Measurements from ENCODE around the gene RGS19.

Gene RGS19

DNA sequence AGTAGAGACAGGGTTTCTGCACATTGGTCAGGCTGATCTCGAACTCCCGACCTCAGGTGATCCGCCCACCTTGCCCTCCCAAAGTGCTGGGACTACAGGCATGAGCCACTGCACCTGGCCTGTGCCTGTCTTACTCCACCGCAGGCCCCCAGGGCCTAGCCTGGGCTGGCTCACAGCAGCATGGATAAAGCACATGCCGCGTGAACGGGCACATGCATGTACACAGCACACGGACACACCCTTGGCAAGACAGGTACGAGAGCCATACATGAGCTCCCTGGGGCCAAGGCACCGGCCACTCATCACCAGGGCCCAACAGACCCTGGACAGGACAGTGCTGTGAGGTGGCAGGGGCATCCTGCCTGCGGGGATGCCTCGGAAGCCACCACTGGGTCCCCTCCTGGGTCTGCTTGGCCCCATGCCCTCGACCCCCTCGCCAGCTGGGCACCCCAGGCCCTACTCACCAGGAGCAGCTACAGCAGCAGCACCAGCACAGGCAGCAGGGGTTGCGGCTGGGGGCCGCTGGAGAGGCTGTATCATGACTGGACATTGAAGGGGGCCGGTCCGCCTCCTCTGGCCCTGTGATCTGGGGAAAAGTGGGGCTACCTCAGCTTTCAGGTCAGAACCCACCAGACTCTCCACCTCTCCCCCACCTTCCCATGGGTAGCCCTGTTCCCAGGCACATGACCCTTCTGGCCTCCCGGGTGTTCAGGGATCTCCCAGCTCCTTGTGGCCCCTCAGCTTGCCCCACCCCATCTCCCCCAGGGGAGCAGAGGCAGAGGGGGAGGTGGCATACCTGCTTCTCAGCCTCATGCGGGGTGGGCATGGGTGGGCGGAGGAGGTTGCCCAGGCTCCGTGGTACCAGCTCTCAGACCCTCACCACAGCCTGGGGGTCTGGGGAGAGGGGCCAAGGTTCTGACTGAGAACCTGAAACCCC, 3.0 kb downstream of the RGS19 start:
- no peak for DNase-seq

DNA sequence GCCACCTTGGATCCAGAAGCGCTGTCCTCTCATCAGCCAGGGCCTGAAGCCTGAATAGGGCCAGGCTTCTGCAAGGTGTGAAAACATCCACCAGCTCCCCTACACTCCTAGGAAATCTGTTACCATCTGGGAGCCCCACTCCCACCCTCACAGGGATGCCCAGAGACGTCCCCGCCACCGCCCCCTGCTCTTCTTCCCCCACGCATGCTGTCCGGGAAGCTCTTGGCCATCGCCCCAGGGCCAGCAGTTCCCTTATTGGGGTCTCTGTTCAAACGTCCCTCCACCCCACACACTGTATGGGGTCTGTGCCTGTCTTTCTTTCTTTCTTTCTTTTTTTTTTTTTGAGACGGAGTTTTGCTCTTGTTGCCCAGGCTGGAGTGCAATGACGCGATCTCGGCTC, 3.8 kb downstream of the RGS19 start:
- no peak for DNase-seq

DNA sequence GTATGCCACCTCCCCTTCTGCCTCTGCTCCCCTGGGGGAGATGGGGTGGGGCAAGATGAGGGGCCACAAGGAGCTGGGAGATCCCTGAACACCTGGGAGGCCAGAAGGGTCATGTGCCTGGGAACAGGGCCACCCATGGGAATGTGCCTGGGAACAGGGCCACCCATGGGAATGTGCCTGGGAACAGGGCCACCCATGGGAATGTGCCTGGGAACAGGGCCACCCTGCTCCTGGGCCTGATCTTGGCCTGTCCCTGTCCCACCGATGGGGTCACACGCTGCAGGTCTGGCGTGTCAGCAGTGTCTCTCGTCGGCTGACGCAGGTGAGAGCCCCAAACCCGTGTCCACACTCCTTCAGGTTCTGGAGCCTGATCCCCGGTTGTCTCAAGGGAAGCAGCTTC, 4.4 kb downstream of the RGS19 start:
- no peak for DNase-seq

DNA sequence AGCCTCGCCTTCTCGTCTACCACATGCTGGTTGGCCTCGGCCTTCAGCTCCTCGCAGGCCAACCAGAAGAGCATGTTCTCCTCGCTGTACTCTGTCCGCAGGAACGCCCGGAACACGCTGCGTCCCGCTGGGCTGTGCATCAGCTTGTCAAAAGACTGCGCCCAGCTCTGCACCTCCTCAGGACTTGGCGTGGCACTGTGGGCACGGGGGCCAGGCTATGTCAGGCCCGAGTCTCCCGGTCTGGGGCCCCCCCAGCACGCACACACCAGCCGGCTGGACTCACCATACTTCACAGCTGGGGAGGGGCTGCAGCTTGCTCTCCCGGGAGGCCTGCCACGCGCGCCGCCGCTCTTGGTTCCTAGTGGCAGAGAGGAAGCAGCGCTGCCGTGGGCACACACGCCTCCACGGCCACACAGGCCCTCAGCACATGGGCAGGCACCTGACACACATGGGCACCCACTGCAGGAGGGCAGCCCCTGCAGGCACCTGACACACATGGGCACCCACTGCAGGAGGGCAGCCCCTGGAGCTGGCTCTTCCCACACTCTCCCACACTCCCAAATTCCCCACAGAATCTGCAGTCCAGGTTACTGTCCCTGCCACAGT, 5.0 kb downstream of the RGS19 start:
- no peak for DNase-seq

DNA sequence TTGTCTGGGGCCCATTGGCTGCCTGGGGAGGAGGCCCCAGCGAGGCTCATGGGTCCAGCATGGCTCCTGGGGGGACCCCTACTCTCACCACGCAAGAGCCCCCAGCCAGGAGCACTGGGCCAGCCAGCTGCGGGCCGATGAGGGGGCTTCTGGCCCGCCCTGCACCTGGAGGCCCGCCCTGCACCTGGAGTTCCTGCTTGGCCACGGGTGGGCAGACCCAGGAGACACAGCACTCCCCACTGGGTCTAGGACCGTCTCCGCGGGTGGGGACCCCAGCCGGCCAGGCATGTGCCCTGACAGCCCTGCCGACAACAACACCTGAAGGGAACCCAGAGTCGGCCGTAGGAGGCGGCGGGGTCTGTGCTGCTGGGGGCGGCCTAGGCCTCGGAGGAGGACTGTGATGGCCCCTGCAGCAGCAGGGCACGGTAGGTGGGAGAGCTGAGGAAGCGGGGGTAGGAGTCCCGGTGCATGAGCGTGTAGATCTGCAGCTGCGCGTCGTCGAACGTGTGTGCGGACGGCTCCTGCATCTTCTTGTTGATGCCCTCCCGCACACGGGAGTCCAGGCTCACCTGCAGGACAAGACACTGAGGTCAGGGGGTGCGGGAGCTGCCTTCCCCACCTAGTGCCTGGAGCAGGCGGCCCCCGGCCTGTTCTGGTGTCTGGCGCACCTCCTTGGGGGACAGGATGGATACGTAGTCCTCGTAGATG, 5.7 kb downstream of the RGS19 start:
- DNase-seq, result no peak

DNA sequence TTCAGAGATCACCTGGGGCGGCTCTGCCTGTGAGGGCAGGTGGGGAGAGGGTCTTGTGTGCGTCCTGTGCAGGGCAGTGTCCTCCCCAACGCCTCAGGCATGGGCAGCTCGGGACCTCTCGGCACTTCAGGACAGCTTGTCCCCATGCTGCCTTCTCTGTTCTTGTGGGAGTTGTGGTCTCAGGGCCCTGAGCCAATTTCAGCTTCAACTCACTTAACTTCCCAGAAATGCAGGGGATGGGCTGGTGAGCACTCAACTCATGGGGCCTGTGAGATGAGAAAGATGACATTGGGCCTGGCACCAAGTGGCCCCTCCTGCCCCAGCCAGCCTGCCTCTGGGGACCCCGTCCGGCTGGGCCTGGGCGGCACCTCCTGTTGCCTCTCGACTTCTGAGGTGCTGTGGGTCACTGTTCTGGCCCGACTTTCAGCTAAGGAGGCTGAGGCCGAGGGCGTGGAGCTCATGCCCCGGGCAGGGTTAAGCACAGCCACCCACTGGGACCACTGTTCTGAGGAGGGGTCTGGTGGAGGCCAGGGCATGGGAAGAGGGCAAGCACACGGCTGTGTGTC, 6.7 kb downstream of the RGS19 start:
- no peak for DNase-seq

DNA sequence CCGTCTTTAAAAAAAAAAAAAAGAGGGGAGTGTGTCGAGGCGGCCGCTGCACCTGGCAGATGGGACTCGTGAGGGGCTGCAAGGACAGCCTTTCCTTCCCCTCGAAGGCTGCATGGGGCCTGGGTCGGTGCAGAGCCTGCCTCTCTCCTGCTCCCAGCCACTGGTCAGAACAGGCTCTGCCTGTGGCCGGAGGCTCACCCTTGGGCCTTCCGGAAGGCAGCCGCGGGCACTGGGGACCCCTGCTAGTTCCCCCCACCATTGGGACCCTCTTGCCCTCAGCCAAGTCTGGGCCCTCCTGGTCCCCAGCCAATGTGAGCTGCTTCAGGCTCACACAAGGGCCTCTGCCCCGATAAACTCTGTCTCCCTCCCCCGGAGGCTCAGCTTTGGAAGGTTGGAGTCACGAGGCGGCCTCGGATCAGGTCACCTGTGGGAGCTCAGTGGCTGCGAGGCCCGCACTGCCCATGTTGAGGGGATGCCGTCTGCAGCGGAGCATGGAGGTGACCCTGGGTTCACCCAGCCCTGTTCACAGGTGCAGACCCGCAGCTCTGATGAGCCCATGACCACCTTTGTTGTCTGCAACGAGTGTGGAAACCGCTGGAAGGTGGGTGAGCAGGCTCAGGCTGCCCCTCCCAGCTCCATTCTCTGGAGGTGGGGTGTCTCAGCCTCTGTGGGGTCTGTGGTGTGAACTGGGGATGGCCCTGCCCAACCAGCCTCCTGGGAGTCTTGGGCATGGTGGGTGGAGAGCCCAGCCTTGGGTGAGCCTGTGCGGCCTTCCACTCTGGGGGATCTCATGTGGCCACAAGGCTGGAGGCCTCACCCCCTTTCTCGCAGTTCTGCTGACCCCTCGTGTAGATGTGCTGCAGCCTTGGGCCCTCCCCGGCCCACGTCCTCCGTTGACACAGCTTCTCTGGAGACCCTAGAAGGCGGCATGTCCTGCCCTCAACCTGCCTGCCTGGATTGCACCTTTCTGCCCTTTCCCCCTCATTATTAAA, 7.7 kb downstream of the RGS19 start:
- DNase-seq, result no peak

DNA sequence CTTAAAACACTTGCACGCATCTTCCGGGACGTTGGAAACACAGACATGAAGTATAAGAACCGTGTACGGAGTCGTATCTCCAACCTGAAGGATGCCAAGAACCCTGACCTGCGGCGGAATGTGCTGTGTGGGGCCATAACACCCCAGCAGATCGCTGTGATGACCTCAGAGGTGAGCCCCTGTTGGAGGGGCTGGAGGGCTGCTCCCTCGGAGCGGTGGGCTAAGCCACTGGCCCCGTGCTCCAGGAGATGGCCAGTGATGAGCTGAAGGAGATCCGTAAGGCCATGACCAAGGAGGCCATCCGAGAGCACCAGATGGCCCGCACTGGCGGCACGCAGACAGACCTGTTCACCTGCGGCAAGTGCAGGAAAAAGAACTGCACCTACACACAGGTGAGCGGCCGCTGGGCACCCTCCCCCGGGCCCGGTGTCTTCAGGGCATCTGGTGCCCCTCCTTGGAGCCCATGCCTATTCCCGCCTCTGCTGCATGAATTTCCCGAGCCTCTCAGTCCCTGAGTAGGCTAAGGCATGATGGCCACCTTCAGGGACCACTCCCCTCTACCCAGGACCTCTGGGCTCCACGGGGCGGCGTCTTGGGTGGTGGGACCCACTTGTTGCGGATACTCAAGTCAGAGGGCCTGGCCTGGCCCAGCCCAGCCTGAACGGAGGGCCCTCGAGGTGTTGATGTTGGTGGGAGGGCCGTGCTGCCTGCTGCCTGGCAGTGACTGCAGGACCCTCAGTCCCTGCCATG, 8.9 kb downstream of the RGS19 start:
- DNase-seq, result no peak

DNA sequence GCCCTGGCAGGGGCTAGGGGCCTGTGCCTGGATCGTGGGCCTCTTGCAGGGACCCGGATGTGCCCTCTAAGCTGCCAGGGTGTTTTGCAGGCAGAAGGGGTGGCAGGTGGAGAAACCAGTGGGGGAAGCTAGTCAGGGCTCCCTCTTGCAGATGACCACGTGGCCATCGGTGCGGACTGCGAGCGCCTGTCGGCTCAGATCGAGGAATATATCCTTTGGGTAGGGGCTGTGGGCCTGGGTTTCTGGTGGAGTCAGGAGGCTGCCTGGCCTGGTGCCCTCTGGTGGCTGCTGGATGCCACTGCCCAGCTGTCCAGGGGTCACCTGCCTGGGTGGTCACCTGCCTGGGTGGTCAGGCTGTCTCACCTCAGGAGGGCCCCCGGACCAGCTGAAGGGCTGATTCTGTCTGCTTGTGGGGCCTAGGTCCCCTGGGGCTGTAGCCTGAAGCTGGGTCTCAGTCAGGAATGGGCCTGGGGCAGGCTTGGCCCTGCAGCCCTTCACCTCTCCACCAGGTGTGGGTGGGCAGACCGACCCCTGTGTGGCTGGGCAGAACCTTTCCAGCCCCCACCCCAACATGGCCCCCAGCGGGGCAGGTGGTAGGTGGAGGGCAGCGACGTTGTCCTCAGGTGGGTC, 9.6 kb downstream of the RGS19 start:
- DNase-seq, result no peak

DNA sequence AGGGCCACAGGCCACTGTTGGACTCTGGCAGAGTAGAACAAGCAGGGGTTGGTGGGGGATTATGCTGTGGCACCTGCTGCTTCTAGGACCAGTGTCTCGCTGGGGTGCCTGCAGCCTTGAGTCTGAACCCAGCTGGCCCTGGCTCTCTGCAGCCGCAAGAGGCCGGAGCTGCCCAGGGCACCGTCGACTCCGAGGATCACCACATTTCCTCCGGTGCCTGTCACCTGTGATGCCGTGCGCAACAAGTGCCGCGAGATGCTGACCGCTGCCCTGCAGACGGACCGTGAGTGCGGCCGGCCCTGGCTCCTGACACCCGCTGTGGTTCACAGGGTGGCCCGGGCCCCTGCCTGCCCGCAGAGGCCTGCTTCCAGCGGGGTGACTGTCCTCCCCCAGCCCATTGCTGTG, 10.1 kb downstream of the RGS19 start:
- DNase-seq, result no peak

DNA sequence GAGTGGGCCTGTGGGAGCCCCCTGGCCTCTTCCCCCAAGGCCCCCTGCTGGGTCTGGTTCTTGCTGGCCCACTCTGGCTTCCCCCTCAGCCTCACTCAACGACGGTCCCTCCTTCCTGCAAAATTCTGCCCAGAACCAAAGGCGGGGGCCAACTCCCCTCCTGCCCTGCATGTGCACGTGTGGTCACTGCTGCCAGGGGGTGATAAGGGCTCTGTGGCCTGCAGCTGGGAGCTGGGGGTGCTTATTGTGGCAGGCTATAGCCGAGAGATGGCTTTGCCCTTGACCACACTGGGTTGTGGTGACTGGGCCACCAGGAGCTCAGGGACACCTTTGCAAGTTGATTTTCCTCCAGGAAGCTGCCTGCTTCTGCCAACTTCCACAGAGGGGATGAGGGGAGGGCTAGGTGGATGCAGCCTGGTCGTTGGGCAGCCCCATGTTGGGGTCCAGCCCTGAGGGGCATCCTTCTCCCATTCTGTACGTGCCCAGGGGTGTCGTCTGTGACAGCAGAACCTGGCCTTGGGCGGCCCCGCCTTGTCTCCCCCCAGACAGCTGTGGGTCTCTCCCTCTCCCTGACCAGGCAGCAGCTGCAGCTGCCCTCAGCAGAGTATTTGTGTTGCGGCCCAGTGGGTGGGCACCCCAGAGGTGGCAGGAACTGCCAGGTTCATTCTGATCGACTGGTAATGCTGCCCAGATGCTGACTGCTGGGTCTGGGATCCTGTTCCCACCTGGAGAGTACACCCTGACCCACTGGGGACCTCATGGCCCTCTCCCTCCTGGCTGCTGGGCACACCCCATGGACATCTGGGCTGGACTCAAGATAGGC, 10.7 kb downstream of the RGS19 start:
- no peak for DNase-seq

DNA sequence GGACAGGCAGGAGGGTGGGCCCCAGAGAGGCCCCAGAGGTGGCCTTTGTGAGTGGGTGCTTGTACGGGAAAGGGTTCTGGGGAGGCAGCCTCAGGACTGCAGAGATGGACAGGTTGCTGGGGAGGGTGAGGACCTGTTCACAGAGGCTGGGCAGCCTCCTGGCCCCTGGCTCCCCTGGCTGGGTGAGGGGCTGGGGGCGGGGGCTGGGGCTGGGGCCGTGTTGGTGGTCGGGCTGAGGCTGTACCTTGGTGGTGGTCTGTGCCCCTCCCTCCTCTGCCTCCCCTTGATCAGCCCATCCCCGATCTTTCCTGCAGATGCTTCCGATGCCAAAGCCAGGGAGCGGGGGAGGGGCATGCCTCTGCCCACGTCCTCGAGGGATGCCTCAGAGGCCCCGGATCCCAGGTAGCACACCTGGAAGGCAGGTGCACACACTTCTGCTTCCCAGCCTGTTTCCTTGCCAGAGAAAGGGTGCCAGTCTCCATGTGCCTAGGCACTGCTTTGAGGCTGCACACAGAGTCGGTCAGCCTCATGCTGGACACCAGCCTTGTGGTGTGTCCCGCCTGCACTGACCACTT, 11.5 kb downstream of the RGS19 start:
- no peak for DNase-seq

DNA sequence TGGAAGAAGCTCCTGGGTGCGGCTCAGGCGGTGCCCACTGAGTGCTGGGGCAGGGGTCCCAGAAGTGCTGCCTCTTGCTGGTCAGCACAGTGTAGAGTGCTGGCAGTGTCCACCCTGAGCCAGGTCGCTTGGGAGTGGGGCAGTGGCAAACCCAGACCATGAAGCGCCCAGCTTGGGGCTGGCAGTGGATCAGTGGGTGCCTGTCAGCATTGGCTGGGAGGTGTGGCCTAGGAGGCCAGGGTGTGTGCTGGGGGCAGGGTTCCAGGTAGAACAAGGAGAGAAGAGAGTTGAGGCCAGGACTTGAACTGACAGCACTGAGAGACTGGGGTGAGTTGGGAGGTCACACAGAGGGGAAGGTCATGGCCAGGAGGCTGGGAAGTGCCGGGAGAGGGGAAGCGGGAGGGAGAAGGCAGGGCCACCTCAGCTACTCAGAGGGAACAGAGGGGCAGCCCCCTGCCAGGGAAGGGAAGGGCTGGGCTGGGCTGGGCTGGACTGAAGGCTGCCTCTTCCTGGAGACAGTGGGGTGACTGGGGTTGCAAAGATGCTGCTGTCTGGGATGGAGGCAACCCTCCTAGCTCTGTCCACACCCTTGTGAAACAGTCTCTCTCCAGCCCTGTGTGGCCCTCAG, 12.2 kb downstream of the RGS19 start:
- DNase-seq, result no peak

DNA sequence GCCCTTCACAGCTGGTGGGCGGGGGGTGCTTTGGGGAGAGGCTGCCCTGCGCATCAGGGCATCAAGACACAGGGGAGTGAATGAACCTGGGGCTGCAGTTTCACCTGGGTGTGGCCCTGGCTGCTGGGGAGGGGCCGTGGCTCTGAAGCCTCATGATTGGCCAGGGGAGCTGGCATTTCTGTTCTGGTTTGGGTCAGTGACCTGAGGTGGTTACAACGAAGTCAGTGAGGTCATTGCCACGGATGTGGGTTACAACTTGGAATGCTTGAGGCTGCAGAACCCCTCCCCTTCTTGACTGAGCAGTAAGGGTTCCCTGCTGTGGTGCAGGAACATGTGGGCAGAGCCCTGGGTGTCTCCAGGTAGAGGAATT, 13.4 kb downstream of the RGS19 start:
- no peak for DNase-seq

DNA sequence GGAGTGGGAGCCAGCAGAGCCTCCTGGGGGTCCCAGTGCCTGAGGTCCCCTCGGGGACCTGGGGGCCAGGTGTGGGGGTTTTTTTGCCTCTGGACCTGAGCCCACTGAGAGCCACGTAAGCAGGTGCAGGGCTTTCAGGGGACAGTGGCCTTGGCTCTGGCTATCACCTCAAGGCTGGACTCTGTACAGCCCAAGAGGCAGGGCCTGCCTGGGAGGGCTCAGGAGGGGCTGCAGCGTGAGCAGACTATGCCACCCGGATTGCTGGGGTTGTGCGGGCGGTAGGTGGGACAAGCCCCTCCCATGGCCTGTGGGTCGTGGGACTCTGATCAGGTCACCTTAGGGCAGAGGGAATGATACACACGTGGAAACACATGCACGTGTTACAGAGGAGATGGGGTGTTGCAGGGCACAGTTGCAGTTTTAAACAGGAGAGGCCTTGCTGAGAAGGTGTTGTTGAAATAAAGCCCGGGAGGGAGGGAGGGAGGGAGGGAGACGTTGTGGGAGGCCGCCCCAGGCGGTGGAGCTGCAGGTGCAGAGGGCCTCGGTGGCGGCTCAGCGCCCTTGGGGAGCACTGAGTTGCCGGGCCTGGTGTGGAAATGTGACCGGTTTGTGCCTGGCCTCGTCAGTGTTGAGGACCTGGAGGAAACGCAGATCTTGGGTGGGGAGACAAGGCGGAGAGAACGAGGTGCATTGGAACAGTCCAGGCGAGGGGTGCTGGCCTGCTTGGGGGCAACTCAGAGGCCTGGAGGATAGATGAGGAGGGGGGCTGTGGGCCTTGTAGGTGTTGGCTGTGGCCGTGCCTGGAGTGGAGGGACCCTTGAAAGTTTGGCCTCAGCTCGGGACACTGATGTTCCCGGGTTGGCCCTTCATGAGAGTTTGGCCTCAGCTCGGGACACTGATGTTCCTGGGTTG, 14.0 kb downstream of the RGS19 start:
- no peak for DNase-seq

DNA sequence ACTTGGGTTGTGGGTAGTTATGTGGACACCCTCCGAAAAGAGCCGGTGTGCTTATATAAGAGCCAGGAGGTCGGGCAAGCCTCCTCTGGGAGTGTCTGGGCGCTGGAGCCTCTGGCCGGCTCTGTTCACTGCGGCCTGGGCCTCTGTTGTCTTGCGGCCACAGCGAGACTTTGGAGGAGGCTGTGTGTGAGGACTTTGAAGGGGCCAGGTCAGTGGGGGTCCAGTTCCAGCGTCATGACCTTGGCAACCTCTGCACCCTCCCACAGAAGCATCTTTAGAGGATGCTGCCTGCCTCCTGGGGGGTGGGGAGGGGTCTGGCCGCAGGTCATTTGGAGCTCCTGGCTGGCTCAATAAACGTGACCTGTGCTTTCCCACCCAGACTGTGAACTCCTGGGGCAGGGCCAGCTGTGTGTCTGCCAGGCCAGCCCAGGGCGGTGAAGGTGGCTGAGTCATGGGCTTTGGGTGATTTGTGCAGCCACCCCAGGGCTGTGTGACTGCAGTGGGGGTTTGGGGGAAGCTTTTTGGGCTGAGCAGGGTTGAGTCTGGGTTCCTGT, 15.1 kb downstream of the RGS19 start:
- DNase-seq, result no peak

DNA sequence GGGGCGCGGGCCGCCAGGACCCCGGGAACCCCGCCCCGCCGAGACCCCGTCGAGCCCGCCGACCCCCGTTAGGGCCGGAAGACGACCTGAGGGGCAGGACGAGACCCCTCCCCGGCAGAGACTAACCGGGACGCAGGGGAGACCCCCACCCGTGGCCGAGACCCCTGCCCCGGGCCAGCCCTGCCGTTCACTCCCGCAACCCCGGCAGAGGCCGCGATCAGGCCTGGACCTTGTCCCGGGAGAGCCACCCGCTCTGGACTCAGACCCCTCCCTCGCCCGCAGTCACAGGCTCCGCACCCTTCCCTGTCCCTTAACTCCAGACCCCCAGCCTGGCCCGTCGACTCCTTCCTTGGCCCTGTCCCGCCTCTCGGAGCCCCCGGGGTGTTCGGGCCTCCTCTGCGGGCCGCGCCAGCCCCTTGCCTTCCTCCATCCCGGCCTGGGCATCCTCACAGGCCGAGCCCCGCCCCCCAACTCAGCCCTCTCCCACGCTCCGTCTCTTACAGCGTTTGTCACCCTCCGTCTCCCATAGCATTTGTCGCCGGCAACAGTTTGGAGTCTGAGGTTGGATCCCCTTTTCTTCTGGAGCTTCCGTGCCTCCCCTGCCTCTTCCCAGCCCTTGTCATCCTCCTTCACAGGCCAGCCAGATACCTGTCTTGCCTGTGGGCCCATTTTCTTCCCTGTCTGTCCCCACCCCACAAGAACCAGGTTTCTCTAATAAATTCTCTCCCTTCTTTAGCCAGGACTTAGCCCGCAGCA, 15.8 kb downstream of the RGS19 start:
- DNase-seq, result no peak

Data from NCI-H774 (cell line).